Thyroid gland (tissue), 4 donors: Measurements from ENCODE around the gene CLSTN2.

Source experiments
- CTCF ChIP-seq, 6 experiments: fragments of 200-600 bp in 3 of 6; fragments of 450-650 bp in 3 of 6; sonication (generic) in 3 of 6; IDR thresholded peaks; one replicate each; pipeline ENCODE4 v1.5.1; 2016 to 2019; ENCODE audit warnings: antibody characterized with exemption in 6 of 6, mild to moderate bottlenecking in 2 of 6, inconsistent platforms in 1 of 6, moderate library complexity in 1 of 6
- POLR2A ChIP-seq, 2 donors: fragments of 450-650 bp; IDR thresholded peaks; one replicate each; pipeline ENCODE4 v1.6.1; 2017; ENCODE audit warnings: antibody characterized with exemption in 2 of 2, mild to moderate bottlenecking in 2 of 2, moderate library complexity in 1 of 2

GRCh38 chr3:140343211-140344081, 408.5 kb downstream of the CLSTN2 start:
- no peak for TF ChIP-seq CTCF (IDR thresholded peaks at IDR 0.05)
- no peak for TF ChIP-seq POLR2A (IDR thresholded peaks at IDR 0.05)
